Limb (tissue), 2 donors: Measurements from ENCODE around the gene NEK9.
A peak's percentile ranks its signal among the peaks of the same experiment; 100 is the strongest.

Source experiments
- DNase-seq, 2 donors: peaks; one replicate each; pipeline ENCODE4 v3.0.0-alpha.2; 2016; ENCODE audit errors: extremely low spot score in 2 of 2

NEK9 gene

DNA sequence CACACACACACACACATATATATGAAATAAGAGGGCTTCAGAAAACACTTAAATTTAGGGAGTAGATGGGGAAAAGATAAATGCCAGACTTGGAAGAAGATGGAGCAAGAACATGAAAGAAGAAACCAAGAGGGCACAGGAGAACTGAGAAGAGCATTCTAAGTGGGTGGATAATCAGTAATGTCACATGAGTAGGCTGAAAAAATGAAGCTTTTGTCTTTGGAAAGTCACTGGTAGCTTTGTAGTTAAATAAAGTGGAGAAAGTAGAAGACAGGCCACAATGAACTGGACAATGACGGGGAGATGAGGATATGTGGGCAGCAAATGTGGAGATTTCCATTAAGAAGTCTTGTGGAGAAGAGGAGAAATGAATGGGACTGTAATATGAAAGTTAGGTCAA lies 59.6 kb downstream of the NEK9 start:
- DNase-seq: no peak

DNA sequence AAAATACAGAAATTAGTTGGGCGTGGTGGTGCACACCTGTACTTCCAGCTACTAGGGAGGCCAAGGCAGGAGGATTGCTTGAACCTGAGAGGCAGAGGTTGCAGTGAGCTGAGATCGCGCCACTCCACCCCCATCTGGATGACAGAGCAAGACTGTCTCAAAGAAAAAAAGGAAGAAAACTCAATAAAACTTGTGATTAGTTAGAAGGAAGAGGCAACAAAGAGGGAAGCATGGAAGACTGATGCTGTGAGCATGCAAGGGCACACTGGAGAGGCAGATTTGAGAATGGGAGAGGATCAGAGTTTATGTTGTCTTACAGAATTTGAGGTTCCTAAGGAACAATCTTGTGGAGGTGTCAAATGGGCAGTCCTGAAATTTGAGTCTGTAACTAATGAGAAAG lies 60.2 kb downstream of the NEK9 start:
- no peak for DNase-seq

DNA sequence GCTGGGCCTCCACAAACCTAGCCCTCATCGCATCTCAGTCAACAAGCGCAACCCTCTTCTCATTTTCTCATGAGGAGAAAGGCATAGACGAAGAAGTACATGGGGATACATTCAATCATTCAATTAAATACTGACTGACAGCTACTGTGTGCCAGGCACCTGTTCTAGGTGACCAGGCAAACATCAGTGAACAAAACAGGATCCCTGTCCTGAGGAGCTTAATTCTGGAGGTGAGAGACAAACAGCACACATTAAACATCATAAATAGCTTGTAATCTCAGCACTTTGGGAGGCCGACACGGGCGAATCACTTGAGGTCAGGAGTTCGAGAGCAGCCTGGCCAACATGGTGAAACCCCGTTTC lies 62.7 kb downstream of the NEK9 start:
- DNase-seq: no peak

DNA sequence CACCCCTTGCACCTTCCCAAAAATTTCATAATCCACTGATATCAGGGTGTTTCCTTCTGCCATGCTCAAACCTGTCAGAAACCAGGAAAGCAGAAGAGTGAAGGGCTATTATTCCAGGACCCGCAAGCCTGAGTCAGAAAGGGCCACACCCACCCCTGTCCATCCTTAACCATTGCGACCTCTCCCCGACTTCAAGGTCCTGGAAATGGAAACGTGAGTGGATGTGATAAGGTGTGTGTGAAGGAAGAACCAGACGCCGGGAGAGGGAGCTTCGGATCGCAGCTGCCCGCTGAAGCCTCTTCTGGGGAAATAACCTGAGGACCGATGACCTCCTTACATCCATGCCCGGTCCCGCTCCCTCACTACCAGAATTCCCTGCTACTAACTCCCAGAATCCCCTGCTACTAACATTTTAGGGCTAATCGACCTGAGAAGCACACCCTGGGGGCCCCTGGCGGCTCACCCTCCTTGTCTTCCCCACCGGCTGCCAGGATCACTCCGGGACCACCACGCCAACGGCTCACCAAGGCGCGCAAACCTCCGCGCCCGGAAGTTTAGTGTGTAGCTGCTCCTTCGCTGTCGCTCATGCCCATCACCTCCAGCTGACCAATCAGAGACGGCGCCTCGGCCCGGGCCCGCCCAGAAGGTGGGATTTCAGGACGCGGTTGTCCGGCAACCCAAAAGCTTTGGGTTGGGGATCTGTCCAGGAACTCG lies 63.2 kb downstream of the NEK9 start, which contains the start of gene ACYP1:
Gene ACYP1 (minus strand): TSS at position 534 of the 714 bp plus-strand sequence. CDS start 471 bp downstream, at position 63.
- peak; percentile 88 to 96 for DNase-seq

DNA sequence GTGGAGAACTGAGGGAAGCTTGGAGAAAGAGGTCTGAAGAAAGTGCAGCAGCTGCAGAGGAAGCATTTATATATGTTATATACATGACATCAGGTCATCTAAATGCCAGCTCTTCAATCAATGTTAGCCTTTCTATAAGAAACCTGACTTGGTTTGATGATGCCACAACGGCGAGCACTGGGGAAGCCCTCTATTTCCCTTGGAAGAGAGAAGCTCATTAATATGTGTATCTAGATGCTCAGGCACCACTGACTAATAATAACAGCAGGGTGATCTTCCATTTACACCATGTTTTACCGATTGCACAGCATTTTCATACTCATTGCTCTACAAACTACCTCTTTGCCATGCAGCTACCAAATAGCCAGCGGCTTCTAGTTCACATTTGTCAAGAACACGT lies 63.8 kb downstream of the NEK9 start:
- no peak for DNase-seq

DNA sequence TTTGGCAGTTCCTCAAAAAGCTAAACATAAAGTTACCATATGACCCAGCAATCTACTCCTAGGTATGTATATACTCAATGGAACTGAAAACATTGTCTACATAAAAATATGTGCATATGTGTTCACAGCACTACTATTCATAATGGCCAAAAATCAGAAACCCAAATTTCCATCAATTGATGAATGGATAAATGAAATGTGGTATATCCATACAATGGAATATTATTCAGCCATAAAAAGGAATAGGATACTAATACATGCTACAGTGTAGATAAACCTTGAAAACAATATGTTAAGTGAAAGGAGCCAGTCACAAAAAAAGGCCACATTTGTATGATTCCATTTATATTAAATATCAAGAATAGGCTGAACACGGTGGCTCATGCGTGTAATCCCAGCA lies 66.4 kb downstream of the NEK9 start:
- no peak for DNase-seq

DNA sequence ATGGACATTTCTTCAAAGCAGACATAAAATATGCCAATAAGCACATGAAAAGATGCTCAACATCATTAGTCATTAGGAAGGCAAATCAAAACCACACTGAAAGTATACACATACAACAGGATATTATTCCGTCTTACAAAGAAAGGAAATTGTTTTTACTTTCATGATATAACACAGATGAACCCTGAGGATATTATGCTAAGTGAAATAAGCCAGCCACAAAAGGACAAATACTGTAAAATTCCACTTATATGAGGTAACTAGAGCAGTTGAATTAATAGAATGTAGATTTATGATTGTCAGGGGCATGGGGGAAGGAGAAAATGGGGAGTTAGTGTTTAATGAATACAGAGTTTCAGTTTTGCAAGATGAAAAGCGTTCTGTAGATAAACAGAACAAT lies 67.2 kb downstream of the NEK9 start:
- no peak for DNase-seq

DNA sequence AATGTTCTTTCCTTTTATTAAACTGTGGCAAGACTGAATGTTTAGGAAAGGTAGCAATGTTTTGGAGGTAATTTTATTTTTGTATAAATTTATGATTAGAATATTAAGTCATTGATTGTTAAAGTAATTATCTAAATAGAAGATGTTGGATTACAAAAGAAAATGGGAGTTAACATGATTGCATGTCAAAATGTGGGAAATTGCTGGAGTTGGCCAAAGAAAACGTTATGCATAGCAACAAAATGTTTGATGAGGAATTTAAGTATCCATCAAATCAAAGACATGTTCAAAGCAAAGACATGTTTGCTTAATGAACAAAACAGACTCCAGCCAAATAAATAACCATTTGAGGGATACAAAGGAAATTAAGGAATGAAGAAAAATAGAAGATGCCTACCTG lies 72.4 kb downstream of the NEK9 start:
- DNase-seq: no peak

DNA sequence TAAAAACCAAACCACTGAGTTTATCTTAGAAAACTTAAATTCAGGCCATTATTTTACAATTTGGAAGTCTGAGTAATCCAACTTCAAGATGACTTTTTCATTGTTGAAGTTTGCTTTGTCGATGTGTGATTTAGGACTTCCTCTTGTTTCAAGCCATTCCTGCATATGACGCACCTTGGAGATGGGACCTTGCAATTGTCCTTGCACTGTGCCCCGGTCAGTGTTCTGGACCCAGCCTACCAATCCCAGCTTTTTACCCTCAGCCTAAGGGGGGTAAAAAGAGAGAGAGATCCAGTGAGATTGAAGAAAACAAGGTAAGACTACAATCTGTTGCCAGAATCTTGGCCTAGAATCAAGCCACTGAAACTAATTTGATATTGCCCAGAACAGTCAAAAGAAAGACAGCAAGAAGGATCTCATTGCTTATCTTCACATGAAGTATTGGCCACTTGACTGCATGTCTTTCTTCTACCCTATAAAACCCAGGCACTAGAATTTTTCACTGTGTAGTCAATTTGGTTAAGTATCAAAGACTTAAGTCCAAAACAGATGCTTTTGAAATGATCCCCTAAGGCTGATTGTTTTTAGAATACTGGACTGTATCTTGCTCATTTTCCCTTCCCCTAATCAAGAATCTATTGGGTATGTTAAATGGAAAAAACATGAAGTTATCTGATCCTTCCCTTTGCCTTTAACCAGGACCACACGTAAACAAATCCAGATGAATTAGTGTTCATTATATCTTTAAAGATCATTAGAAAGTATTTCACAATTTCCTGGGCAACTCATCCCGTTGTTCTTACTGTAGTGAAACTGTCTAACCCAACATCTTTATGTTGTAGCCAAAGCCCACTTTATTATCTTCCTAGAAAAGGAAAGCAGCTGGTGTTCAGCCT lies 73.2 kb downstream of the NEK9 start:
- DNase-seq: no peak

DNA sequence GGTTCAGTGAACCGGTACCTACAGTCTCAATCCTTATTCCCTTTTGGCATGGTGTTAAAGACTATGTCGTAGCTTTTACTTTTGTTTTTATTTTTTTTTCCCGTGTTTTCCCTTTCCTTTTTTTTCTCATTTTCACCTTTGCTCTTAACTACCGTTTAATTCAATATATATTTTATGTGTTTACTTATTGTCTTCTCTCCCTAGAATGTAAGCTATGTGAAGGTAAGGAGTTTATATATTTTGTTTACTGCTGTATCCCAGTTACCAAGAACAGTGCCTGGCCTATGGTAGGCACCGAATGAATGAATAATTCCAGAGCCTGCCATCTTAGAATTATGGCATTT lies 75.3 kb downstream of the NEK9 start:
- DNase-seq: no peak

DNA sequence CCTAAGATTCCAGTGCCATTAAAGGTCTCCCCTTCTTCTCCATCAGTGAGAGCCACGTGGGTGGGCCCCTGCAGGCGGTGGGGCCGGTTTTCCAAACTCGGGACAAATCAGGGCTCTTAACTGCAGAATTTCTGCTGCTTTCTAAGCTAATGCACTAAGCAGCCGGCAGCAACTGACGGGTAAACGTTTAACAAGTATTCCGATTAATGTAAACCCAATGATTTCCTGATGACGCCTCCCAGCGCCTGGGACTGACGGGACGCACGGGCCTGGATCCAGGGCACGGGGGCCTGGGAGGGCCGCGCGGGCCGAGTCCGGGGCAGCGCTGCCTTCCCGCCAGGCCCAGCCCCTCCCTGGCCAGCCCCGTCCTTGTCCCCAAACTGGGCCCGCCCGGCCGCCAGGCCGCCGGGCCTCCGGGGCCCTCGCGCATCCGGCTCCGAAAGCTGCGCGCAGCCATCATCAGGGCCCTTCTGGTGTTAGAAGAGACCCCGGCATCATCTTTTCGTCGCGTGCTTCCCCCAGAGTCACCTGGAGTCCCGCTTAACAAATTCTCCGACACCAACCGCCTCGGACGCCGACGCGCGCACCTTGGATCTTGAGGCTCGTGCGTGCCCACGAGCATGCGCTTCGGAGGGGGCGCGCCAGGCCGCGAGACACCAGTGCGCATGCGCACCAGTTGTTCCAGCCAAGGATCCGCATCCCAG lies 75.8 kb downstream of the NEK9 start, which contains the start of gene MLH3:
Gene MLH3 (minus strand): TSS at position 616 of the 704 bp plus-strand sequence. CDS start 1,812 bp downstream, outside the sequence.
- peak; percentile 87 to 89 for DNase-seq

DNA sequence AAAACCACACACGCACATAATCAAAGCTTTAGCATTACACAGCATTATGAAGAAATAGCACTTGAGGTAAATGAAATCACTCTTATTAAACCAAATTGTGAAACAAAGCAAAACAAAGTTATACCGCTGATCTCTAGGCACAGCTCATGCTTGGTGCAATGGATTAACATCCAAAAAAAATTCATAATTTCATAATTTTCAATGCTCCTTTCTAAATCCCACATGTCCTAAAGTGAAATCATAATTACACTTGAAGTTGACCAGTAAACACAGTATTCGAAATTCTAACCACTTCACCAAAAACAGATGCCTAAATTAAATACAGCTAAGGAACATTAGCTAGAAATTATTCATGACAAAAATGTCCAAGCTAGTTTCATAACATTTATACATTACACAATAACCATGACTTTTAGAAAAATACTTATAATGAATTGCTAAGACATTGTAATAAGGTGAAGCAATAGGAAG lies 77.1 kb downstream of the NEK9 start:
- DNase-seq: no peak

DNA sequence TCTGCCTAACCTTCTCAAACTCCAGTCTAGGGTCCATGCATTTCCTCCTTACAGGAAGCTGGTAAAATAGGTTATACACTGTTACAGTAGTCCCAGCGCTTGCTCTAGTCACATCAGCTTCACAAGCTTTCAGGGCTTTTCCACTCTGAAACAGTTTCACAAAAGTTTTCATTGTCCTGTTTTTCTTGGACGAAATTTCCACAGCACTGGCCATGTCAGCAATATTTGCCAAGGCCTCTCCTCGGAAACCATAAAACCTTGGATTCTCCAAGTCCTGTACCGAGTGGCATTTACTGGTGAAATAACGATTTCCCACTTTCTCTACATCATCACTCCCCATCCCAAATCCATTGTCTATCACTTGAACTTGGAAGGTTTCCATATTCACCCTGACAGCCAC lies 77.7 kb downstream of the NEK9 start:
- DNase-seq: no peak

DNA sequence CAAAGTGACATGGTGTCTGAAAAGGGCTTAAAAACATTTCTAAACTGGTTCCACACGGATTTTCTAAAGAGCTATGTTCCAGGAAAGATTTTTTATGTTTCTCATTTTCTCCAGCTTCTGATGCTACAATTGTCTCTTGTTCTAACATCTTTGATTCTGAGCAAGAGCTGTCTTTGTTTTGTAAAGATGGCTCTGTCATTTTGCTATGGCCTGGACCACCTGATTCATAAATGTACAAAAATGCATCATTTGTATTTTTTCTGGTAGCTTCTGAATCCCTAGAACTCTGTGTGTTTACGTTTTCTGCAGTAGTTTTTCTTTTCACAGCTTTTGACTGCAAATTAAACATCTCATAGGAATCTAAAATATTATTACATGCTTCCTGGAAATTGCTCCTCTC lies 78.7 kb downstream of the NEK9 start:
- no peak for DNase-seq

DNA sequence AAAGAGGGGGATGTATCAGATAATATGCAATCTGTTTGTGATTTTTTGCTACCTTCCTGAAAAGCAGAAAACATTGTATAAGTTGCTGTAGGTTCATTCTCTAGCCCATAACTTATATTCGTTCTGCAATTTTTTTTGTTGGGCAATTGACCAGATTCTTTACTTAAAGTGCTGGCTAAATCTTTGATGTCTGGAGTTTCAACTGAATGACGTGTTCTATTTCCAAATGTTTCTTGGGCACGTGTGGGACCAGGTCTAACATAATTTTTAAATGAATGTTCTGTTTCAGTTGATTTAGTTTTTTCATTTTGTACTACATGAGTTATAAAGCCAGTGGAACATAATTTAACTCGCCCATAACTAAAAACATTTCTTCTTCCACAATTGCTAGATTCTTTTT lies 79.3 kb downstream of the NEK9 start:
- DNase-seq: no peak

DNA sequence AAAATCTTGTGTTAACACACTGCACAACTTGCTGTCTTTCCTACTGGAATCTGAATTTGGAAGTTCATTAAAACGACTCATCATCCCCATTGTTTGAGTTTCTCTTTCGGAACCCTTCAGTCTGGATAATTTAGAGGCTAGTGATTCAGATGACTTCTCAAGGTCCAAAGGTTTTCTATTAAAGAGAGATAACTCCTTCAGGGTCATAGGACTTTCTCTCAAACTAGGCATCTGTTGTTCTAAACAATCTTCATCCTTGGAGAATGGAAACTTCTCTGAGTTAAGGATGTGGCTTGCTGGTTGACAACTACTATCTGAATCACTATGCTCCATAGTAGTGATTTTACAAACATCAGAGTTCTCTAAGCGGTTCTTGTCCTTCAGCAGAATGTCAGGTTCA lies 79.9 kb downstream of the NEK9 start:
- DNase-seq: no peak

DNA sequence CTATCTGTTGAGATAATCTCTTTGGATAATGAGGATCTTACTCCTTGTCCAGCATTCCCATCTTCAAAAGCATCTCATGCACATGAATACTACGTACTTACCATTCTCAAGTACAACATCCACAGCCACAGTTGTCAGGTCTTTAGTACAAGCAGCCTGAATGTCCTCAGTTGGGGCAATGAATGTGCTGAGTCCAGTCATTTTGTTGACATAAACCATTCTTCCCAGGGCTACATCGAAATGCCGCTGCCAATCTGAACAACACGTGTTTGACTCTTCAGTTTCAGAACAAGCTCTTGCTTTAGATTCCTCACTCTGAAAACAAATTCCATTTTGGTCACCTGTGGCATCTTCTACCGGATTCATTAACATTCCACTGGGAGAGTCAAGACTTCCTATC lies 80.6 kb downstream of the NEK9 start:
- DNase-seq: no peak

DNA sequence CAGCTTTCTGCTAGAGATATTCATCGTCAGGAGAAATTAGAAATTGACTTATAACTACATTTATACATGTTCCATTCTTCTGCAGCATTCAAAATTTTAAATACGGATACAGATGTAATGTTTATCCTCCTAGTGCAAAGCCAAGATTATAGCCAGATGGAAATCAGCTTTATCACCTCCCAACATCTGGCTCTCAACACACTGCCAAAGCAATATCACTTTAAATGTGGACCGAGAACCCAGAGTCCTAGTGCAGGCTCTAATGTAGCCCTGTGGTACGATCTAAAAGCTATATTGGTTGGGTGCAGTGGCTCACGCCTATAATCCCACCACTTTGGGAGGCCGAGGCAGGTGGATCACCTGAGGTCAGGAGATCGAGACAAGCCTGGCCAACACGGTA lies 82.1 kb downstream of the NEK9 start:
- DNase-seq: peak in 1 of 2 donors; percentile 54

DNA sequence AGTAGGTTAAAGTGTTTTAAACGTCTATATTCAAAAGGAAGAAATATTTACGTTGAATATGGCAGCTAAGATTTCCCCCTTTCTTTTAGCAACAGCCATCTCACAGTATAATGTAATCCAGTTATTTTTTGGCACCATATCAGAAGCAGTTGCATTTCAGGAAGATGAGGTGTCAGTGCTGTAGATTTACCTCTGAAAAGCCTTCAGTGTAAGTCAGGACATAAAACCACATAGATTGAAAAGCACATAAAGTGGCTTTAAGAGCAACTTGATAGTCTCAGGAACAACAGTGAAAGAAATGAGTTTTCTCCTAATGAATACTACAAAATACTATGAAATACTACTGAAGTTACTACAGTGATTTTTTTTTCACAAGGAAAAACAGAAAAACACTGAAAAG lies 82.5 kb downstream of the NEK9 start:
- DNase-seq: peak in 1 of 2 donors; percentile 21

DNA sequence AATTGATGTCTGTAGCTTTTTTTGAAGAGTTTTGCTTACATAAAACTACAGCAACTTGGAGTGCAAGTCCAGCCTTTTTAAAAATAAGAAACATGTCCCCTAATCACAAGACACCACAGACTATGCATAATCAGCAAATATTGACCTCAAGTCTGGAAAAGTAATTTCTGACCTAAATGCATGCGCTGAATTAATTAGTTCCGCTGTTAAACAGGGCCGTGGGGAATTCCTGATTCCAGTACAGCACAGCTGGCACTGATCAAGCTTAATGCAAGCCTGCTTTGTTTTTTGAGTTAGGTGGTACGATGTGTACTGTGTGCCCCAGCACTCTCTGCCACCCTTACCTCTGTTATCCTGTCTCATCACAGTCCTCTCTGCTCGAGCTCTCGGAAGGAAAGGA lies 84.8 kb downstream of the NEK9 start:
- no peak for DNase-seq

DNA sequence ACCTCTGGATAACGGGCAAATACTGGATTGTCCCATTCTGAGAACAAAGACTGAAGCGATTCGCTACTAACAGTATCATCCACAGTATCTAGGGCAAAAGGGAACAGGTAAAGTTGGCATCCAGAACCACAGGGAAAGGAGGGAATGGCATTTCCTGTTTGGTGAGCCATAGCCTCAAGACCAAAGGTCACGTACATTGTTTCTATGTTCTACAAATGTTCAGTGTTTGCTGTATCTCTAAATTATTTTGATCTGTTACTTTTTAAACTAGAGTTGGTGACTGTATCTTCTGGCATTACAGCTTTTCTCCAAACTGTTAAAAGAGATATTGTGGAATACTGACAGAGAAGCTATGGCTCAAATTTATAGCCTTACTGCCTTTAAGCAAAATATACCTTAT lies 85.2 kb downstream of the NEK9 start:
- DNase-seq: no peak

DNA sequence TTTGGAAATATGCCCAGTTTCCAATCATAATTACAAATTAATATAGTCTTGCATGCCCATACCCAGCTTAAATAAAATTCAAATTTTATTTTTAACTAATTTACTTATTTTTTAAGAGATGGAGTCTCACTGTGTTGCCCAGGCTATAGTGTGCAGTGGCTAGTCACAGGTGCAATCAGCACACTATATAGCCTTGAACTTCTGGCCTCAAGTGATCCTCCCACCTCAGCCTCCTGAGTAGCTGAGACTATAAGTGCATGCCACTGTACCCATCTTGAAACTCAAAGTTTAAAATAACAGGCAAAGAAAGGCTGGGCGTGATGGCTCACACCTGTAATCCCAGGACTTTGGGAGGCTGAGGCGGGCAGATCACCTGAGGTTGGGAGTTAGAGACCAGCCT lies 85.9 kb downstream of the NEK9 start:
- DNase-seq: no peak
